AG04450 (cell line): ENCODE measurements around the gene RPS6KA4. TPM values are rescaled to one million over a fixed set of nuclear protein-coding genes. Genes with fewer than 3 reads are reported as not detected.

Source experiments
- CTCF ChIA-PET: fragments of 300-600, 350-600 bp; formaldehyde crosslinking; extraction: SDS; loops from one replicate; lab custom pipeline; 2022; ENCODE audit warnings: antibody characterized with exemption, inconsistent platforms; lab: Charles Lee
- POLR2A ChIA-PET: fragments of 350-600 bp; formaldehyde crosslinking; extraction: SDS; loops from one replicate; lab custom pipeline; 2021; ENCODE audit warnings: antibody characterized with exemption, inconsistent platforms; lab: Yijun Ruan, JAX
- DNase-seq: peaks from one replicate; pipeline ENCODE4 v3.0.0-alpha.2; 2011; ENCODE audit warnings: low read depth, low spot score
- H3K27ac ChIP-seq: one replicate; pipeline ENCODE4 v1.5.1; 2012; ENCODE audit warnings: low read depth, low read length, control low read depth
- H3K27me3 ChIP-seq: one replicate; pipeline ENCODE4 v1.6.0; 2012; ENCODE audit warnings: low read length; ENCODE audit not compliant: control insufficient read depth, insufficient read depth
- H3K4me3 ChIP-seq: 2 replicates; pipeline ENCODE4 v1.5.1; 2011; ENCODE audit warnings: mild to moderate bottlenecking, low read depth, low read length, control low read depth
- H3K9me3 ChIP-seq: 2 replicates; pipeline ENCODE4 v1.5.1; 2012; ENCODE audit warnings: low read length; ENCODE audit not compliant: control insufficient read depth, insufficient read depth
- CTCF ChIP-seq: IDR thresholded peaks from 2 replicates; pipeline ENCODE4 v1.5.1; 2011; ENCODE audit warnings: low read depth, low read length, control low read depth, inconsistent platforms
- polyA plus RNA-seq: library from polyadenylated mRNA; depleted of rRNA; stranded (reverse); fragments of >200 nt; gene quantifications from 2 replicates; pipeline ENCODE4 v1.2.3, GENCODE V29; 2011

Gene RPS6KA4
- polyA plus RNA-seq, 1 experiment = 21.9 TPM

GRCh38 chr11:64317961-64318765 lies 40.8 kb upstream of the RPS6KA4 start, which contains the start of gene PRDX5:
PRDX5 (plus strand) TSS chr11:64318121; CDS start chr11:64318216, 95 bp downstream.
- POLR2A ChIA-PET = interaction anchor here (0.7 to 1.9 kb wide), 16 partner anchors 9 to 1319 kb away, joined by 3 to 10 read pairs (median 4); partner anchors contain the start of genes ESRRA and STIP1
- H3K9me3 ChIP-seq = no peaks in the 10 kb centered on the region; the same call in 1 of the 2 replicates
- peak within 1 kb of the TSS; percentile 90 for H3K4me3 ChIP-seq
- CTCF ChIA-PET = interaction anchor here (0.5 to 2.5 kb wide), 12 partner anchors 13 to 260 kb away, joined by 3 to 38 read pairs (median 4); no protein-coding TSS in a partner anchor
- peak; percentile 85 for DNase-seq
- TF ChIP-seq CTCF = peak; percentile 12; the same call in 1 of the 2 replicates
- no peaks in the 10 kb centered on the region for H3K27me3 ChIP-seq
- peak within 1 kb of the TSS; percentile 96 for H3K27ac ChIP-seq

DNA sequence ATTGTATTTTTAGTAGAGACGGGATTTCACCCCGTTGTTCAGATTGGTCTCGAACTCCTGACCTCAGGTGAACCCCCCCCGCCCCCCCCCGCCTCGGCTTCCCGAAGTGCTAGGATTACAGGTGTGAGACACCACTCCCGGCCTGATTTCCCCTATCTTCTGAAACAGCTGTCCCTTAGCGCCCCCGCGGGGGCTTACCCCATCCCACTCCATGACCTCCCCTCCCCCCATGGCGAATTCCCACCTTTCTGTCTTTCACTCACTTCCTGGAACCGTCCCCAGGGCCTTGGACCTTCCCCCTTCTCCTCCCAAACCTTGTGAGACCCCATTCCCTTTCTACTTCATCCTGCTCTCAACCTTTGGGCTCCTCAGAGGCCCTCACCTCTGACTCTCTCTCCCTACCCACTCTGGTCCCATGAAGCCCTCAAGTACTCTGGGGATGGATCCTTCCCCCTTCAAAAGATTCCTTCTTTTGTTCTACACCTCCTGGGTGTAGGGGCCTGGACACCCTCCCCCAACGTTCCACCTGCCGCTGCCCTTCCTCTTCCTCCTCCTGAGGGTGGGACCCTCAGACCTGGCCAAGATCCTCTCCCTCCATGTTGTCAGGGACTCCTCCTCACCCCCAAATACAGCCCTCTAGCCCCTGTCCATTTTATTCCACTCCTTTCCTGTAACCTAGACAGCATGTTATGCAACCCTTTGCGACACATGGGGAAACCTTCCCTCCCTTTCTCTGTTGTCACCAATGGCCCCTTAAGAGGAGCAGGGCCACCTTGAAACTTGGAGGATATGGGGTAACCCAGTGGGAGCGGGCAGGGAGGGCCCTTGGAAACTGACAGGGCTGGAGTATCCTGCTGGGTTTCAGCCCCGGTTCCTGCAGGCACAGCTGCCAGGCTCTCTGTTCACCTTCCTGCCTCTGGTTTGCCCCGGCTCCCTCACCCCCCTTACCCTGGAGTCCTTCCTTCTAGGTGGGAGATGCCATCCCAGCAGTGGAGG lies 39.9 kb upstream of the RPS6KA4 start:
- DNase-seq = no peak
- H3K9me3 ChIP-seq = no peaks in the 10 kb centered on the region; the same call in 1 of the 2 replicates
- no peaks in the 10 kb centered on the region for H3K27me3 ChIP-seq
- no peak overlapping the region for H3K27ac ChIP-seq
- CTCF ChIA-PET = interaction anchor here (0.7 to 2.5 kb wide), 4 partner anchors 12 to 37 kb away, joined by 4 to 38 read pairs (median 18); no protein-coding TSS in a partner anchor
- H3K4me3 ChIP-seq = peak overlapping the region; percentile 90
- no peak for TF ChIP-seq CTCF
- POLR2A ChIA-PET = interaction anchor here (0.7 kb wide), 1 partner anchor 1318 kb away, joined by 3 read pairs; no protein-coding TSS in a partner anchor

DNA sequence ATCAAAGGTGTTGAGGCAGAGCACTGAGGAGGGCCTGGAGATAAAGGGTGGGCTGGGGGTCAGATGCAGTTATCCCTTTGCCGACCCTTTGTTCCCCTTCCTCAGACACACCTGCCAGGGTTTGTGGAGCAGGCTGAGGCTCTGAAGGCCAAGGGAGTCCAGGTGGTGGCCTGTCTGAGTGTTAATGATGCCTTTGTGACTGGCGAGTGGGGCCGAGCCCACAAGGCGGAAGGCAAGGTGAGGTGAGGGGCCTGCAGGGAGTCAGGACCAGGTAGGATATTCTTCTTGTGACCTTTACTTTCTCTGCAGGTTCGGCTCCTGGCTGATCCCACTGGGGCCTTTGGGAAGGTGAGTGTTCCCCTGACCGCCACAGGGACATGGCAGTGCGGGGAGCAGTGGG lies 38.4 kb upstream of the RPS6KA4 start:
- Histone ChIP-seq H3K9me3 (no peaks in the 10 kb centered on the region; the same call in 1 of the 2 replicates), H3K27me3 (no peaks in the 10 kb centered on the region), H3K4me3 (no peak overlapping the region), H3K27ac (no peak overlapping the region)
- TF ChIP-seq CTCF = no peak
- no peak for DNase-seq
- CTCF ChIA-PET = interaction anchor here (1.0 kb wide), 1 partner anchor 11 kb away, joined by 3 read pairs; no protein-coding TSS in a partner anchor
- POLR2A ChIA-PET = no interaction called here

GRCh38 chr11:64321026-64321425 lies 37.9 kb upstream of the RPS6KA4 start:
- DNase-seq = no peak
- H3K27ac ChIP-seq = no peak overlapping the region
- ChIA-PET POLR2A (no interaction called here), CTCF (interaction anchor here (1.0 kb wide), 1 partner anchor 11 kb away, joined by 3 read pairs; no protein-coding TSS in a partner anchor)
- H3K4me3 ChIP-seq = no peak overlapping the region
- no peaks in the 10 kb centered on the region; the same call in 1 of the 2 replicates for H3K9me3 ChIP-seq
- no peak for TF ChIP-seq CTCF
- H3K27me3 ChIP-seq = no peaks in the 10 kb centered on the region
